Kidney tubule cell (primary cell): ENCODE data around the gene MEIS1.
A peak's percentile ranks its signal among the peaks of the same experiment; 100 is the strongest.

ENCODE experiments used
- DNase-seq: peaks from one replicate; pipeline ENCODE4 v3.0.0-alpha.2; 2018; ENCODE audit warnings: low spot score

Gene MEIS1

GRCh38 chr2:66507673-66508201, 72.8 kb downstream of the MEIS1 start:
- DNase-seq: no peak

GRCh38 chr2:66508484-66509071, 73.7 kb downstream of the MEIS1 start:
- DNase-seq: no peak

GRCh38 chr2:66509326-66509811, 74.4 kb downstream of the MEIS1 start:
- peak; percentile 68 for DNase-seq

GRCh38 chr2:66512626-66513025, 77.7 kb downstream of the MEIS1 start:
- no peak for DNase-seq

- DNase-seq: no peak
Measured at GRCh38 chr2:66515743-66516142, 80.8 kb downstream of the MEIS1 start.

- no peak for DNase-seq
Measured at GRCh38 chr2:66516499-66516898, 81.6 kb downstream of the MEIS1 start.

GRCh38 chr2:66517772-66518171, 82.8 kb downstream of the MEIS1 start:
- DNase-seq: no peak

- DNase-seq: no peak
Measured at GRCh38 chr2:66519264-66519843, 84.4 kb downstream of the MEIS1 start.

GRCh38 chr2:66521291-66521922, 86.5 kb downstream of the MEIS1 start:
- DNase-seq: no peak

- no peak for DNase-seq
Measured at GRCh38 chr2:66522611-66523376, 87.9 kb downstream of the MEIS1 start.

GRCh38 chr2:66523377-66523969, 88.5 kb downstream of the MEIS1 start:
- no peak for DNase-seq

GRCh38 chr2:66523990-66524389, 89.1 kb downstream of the MEIS1 start:
- DNase-seq: no peak

GRCh38 chr2:66525606-66526005, 90.7 kb downstream of the MEIS1 start:
- DNase-seq: no peak

GRCh38 chr2:66526180-66526579, 91.3 kb downstream of the MEIS1 start:
- peak; percentile 45 for DNase-seq

- DNase-seq: no peak
Measured at GRCh38 chr2:66528974-66529724, 94.2 kb downstream of the MEIS1 start.

GRCh38 chr2:66530651-66531050, 95.7 kb downstream of the MEIS1 start:
- no peak for DNase-seq

- DNase-seq: no peak
Measured at GRCh38 chr2:66531155-66531554, 96.2 kb downstream of the MEIS1 start.

GRCh38 chr2:66531567-66531966, 96.6 kb downstream of the MEIS1 start:
- DNase-seq: no peak

GRCh38 chr2:66532972-66533868, 98.3 kb downstream of the MEIS1 start:
- no peak for DNase-seq

GRCh38 chr2:66534461-66534860, 99.5 kb downstream of the MEIS1 start:
- peak; percentile 73 for DNase-seq
